Iris pigment epithelial cell (primary cell): ENCODE measurements around the gene PRKCE.

Experiments
- DNase-seq: peaks from one replicate; pipeline ENCODE4 v3.0.0-alpha.2; 2011; ENCODE audit warnings: low read depth

The PRKCE gene

DNA sequence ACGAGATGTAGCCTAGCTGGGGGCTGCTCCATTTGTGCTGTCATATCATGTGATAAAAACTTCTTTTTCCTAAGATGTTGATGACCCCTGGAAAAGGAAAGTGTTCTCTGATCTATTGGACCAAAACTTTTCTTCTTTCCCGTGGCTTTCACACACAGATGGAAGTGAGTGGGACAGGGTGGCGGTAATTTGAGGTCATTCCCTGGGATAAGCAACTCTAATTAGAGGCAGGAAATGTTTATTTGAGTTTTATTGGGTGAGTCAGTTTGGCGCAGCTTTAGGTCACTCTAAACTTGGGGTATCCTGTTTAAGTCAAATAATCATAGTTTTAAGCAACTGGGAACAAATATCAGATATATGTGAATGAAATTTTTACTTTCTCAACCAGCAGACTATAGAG, 424.8 kb downstream of the PRKCE start:
- DNase-seq: no peak

- DNase-seq: no peak
These were observed 425.4 kb downstream of the PRKCE start for GRCh38 chr2:46076875-46077274.

DNA sequence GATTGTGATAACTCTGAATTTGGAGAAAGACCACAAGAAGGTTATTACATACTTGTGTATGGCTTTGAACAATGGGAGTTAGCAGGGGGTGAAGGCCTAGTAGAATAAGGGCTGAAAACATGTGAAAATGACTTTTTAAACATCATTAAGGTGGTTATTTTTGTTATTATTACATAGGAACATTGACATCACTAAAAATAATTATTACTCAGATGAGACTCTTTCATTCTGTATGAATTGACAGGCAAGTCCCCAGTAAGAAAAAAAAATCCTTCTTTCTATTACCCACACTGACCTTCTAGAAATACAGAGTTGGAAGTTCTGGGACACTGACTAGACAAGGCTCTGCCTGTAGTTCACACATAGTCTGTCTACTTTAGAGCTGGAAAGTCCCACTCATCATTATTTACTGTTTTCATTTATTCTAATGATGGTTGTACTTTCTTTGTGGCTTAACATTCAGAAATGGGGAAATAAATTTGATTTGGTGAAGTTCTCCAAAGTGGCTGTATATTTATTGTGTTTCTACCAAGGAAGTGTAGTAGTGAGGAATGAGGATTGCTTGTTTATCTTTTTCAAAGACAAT, 426.1 kb downstream of the PRKCE start:
- DNase-seq: no peak

DNA sequence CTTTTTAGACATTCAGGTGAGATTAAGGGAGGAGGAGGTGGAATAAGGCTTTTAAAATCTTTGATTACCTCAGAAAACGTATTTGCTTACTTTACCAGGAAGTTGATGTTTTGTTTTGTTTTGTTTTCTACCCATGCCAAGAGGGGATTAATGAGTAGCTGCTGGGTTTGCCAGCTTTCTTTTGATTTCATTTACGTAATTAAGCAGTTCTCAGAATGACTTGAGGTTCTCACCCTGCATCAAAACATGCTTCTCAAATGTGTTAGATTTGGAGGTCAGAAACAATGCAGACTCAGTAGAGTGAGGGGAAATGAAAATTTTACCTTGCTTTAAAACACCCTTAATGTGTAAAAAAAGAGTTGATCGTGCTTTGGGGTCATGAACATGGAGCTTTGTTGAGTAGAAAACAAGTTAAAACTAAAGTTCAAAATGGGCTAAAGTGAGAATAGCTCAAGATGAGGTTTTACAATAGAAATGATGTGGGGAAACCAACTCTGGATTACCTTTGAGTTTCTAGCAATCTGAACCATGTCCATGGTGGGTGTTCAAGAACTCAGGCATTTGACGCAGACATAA, 428.6 kb downstream of the PRKCE start:
- no peak for DNase-seq

DNA sequence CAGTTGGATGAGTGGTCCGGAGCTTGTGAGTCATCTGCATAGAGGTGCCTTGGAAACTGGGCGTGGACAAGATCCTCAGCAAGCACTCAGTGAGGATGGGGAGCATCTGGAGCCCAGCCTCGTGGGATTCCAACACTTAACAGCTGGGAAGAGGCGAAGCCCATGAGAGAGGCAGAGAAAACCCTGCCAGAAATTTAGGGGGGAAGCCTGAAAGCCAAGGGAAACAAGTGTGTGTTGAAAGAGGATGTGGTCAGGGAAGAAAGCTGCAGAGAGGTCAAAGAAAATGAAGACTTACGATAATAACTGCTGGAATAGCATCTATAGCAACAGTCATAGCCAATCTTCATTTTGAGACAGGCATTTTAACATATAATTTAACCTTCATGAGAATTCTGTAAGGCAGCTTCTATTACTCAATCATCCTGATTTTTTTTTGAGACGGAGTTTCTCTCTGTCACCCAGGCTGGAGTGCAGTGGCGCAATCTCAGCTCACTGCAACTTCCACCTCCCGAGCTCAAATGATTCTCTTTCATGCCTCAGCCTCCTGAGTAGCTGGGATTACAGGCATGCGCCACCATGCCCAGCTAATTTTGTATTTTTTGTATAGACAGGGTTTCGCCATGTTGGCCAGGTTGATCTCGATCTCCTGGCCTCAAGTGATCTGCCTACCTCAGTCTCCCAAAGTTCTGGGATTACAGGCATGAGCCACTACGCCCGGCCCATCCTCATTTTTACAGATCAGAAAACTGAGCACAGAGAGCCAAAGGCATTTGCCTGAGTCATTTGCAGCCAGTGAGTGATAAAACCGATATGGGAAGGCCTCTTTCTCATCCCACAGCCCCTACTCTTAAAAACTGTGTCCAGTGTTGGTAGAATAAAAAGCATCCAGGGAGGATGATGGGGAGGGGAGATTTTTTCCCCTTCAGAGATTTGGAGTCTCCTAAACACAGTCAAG, 431.3 kb downstream of the PRKCE start:
- peak; percentile 97 for DNase-seq

DNA sequence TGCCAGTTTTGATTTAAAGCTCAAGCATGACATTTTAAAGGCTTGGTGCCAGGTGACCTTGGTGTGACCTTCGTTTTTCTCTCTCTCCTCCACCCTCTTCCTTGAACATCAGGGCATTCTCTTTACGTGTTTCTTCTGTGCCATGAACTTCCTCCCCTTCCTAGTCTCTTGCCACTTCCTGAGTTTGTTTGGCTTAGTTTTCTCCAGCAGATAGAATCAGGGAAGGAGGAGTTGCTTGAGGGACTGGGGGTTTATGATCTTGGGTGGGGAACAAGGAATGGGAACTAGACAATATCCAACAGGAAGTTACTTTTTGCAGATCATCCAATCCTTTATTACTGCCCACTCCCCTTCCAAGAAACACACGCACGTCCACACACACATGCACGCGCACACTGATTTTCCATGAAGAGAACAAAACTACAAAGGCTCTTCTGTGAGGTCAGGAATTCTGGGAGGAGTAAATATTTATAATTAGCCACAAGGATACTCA, 435.1 kb downstream of the PRKCE start:
- DNase-seq: no peak

GRCh38 chr2:46087492-46087891, 436.0 kb downstream of the PRKCE start:
- DNase-seq: peak; percentile 84

- DNase-seq: no peak
These were observed 439.5 kb downstream of the PRKCE start for GRCh38 chr2:46091004-46091403.

GRCh38 chr2:46091961-46092667, 440.6 kb downstream of the PRKCE start:
- DNase-seq: no peak

DNA sequence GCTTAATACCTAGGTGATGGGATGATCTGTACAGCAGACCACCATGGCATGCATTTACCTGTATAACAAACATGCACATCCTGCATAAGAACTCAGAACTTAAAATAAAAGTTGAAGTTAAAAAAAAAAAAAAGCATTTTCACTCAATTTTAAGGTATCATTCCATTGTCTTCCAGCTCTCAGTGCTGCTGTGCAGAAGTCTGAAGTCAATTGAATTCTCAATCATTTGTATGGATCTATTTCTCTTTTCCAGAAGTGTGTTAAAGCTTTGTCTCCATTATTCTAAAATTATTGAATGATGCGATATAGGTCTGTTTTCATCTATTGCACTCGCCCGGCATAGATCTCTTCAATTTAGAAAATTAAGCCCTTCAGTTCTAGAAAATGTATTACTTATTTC, 443.2 kb downstream of the PRKCE start:
- no peak for DNase-seq

- DNase-seq: no peak
These were observed 444.4 kb downstream of the PRKCE start for GRCh38 chr2:46095830-46096229.

DNA sequence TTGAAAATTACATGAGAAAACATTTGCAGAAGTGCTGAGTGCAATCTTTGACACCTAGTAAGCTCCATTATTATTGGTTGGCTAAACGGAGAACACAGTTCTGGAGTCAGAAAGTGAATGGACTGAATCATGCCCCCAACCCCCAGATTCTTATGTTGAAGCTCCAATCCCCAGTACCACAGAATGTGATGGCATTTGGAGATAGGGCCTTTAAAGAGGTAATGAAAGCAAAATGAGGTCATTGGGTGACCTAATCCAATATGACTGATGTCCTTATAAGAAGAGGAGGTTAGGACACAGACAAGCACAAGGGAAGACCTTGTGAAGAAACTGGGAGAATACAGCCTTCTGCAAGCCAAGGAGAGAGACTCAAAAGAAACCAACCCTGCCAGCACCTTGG, 444.8 kb downstream of the PRKCE start:
- DNase-seq: no peak

DNA sequence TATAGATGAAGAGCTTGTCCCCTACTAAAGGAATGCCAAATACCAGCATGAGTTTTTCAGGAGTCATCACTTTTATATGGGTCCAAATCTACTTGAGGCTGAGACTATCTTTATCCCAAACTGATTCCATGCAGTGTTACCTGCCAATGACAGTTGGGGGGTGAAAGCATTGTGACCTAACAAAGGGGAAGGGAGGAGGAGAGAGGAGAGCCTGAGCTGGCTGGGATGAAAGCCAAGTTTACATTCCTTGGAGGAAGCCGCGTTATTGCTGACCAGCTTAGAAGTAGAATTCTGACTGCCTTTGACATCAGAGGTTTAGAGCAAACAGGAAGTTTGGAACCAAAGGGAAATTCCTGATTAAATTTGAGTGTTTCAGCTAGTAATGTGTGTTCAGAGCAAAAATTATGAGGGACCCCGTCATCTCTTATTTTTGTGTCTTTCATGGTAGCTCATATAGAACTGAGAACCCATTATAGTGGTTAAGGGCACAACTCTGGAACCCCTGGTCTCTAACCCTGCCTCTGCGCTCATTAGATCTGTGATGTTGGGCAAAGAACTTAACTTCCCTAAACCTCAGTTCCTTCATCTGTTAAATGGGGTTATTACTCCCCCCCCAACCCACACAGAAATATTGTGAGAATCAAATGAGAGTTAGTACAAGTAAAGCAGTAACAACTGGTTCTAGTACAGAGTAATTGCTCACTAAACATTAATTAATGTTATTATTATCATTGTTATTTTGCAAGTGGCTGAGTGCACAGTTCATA, 446.4 kb downstream of the PRKCE start:
- DNase-seq: peak; percentile 100

DNA sequence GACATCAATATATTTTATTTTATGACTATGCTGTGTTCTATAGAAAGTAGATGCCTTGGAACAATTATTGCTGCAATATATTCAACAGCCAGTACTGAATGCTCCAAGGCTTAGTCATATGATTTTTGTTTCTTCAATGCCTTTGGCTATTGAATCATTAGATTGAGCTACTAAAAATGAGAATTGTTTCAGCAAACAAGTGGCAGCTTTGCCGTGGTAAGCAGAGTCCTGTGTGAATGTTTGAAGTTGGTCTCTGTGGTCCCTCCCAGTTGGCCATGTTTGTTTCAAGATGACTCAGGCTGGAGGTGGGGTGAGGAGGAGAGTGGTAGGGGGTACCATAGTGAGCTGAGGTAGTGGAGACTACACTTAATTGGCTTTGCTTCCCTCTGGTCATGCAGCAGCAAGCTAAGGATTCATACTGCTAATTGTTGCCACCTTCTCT, 447.2 kb downstream of the PRKCE start:
- peak; percentile 88 for DNase-seq

DNA sequence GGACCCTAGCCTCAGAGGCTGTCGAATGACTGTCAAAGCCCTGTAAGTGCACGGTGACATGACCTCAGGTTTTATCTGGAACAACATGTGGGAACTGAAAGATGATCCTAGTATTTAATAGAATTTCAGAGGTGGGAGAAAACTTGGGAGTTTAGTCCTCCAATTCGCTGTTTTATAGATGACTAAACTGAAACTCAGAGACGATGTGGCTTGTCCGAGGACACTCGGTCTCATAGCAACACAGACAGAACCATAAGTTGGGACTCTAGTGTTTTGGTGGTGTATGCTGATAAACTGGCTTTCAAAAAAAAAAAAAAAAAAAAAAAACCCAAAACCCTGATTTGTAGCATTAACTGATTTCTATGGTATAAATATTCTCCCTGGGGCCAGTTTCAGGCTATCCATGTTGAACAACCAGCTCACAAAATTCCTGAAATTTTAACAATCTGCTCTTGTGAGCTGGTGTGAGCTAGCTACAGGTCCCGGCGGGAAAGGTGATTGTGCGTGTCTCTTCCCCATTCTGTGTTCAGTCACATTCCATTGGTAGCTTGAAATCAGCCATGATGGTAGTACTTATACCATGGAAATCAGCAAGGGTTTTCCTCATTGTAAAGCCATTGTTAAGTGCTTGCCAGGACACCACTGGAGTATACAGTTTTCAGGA, 450.2 kb downstream of the PRKCE start:
- DNase-seq: no peak

DNA sequence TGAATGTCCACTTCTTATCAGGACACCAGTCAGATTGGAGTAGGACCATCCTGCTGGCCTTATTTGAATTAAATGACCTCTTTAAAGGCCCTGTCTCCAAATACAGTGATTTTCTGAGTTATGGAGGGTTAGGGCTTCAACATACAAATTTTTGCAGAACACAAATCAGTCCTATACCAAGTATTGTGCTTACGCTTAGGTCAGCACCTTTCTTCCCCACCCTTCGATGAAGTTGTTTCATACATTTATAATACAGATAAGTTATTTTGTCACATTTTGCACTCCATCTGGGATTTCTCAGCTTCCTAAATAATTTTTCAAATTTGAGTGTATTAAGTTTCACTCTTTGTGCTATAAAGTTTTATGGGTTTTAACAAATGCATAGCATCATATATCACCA, 455.2 kb downstream of the PRKCE start:
- DNase-seq: no peak

DNA sequence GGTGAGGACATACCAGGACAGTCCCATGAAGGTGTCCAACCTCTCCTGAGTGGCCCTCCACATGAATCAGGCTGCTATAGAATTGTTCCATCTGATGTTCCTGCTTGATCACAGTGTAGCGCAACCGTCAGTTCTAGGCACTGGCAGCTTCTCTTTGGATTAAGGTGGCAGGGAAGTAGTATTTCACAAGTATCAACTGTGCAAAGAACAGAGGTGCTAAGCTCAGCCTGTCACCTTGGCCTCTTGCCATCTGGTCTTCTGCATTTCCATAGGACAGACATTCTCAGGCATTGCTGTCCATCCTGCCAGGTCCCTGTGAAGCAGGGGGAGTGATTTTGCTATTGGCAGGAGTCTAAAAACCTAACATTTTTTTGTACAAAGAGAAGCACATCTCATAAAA, 463.5 kb downstream of the PRKCE start:
- DNase-seq: no peak

DNA sequence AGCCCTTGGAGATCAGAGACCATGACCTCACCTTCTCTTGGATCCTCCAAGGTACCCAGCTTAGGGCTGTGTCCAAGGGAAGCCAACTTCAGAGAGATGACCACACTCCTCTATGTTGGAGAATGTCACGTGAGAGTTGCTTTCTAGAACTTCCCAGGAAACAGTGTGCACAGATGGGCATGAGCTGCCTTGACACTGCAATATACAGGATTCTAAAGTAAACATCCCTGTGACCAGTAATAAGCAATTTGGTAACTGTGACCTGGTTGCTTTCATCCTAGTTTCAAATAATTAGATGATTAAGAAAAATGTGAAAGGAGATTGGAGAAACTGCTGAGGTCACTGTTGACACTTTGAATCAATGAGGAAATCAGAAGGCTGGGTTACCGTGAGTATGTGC, 464.7 kb downstream of the PRKCE start:
- no peak for DNase-seq

DNA sequence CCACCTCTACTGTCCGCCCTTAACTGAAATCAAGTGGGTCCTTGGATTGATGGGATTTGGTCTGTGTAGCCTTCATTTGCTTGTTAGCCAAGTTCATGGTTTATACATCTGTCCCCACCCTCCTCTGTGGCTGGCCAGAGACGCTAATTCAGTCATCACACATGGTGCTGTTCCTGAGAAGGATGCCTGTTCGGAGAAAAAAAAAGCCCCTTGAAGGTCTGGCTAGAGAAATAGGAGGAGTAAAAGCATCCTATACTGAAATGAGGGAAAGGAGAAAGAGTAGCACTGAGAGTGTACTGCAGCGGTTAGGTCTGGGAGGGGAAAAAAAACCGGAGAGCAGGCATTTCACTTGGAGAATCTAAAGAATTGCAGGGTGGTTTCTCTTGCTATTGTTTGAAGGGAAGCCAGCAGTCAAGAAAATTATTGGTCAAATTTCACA, 465.1 kb downstream of the PRKCE start:
- DNase-seq: peak; percentile 76

DNA sequence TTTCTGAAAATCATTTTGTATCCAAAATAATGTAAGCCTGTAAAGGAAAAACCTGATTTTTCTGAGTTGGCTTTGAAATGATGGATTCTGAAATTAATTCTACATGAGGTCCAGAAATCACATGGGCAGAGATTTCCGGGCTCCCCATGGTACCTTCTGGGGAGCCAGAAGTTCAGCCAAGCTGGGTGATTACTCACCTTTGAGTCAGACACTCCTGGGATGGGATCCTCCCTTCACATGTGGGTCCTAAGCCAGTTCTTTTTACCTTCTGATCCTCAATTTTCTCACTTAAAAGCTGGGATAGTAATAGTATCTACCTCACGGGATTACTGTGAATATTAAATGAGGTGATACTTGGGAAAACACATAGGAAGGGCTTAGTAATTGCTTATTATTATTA, 465.9 kb downstream of the PRKCE start:
- peak; percentile 92 for DNase-seq

DNA sequence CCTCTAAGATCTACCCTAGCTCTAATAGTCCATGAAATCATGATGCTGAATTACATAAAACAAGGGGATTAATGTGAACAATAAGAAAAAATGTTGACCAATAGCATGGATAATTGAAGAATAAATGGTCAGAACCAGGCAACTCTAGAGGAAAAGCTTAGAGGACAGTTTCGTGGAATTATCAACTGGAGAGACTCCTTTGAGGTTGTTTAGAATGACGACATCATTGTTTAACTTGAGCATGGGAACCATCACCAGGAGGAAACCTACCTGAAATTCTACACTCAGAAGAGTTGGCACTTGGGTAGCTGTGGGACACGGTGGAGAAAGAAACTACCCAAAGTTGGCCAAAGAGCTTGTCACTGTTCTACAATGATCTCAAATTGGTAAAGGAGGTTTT, 466.5 kb downstream of the PRKCE start:
- no peak for DNase-seq
